ENCODE results near the gene ASZ1. TPM values are rescaled to one million over a fixed set of nuclear protein-coding genes. Genes with fewer than 3 reads are reported as not detected.

Gene ASZ1
- polyA plus RNA-seq, 1 experiment, result 0.05 TPM

GRCh38 chr7:117364339-117365080 lies 62.8 kb downstream of the ASZ1 start:
- no peaks in the 10 kb centered on the region for H3K9me3 ChIP-seq (ENCODE audit: control insufficient read depth, insufficient read depth, low read length)
- DNase-seq (ENCODE audit: low read depth, low spot score), result no peak
- CTCF ChIA-PET, result interaction anchor here (0.6 to 1.1 kb wide), 2 partner anchors 237 to 353 kb away, joined by 3 read pairs; no protein-coding TSS in a partner anchor

DNA sequence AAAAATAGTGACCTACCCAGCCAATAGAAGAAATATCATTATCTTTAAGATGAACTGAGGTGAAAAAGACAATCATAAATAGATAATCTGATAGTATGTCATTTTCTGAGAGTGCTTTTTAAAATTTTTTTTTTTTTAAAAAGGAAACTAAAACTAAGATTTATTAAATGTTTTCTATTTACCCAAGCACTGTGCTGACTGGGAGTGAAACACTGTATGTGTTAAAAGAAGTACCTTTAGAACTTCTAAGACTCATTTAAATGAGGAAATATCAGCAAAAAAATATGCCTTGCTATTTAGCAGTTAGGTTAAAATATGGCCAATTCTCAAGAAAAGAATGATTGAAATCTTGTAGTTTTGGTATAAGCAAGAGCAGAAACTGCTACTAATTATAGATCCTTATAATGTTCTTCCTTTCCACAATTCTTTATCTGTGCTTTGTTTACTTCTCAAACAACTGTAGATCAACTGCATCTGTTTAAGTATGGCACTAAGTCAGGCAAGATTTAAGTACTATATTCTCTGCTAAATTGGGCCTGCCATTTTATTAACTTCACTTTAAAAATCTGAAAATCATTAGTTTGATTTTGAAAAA lies 64.9 kb downstream of the ASZ1 start:
- no peak overlapping the region for H3K4me3 ChIP-seq (ENCODE audit: low read depth, low read length)
- DNase-seq (ENCODE audit: low read depth, low spot score), result no peak
- H3K27me3 ChIP-seq (ENCODE audit: control insufficient read depth, insufficient read depth, low read length), result no peaks in the 10 kb centered on the region
- TF ChIP-seq CTCF (IDR thresholded peaks at IDR 0.05; ENCODE audit: low read depth, low read length), result no peak
- H3K27ac ChIP-seq (ENCODE audit: low read depth, low read length), result no peak overlapping the region
- POLR2A ChIA-PET, result no interaction called here
- CTCF ChIA-PET, result interaction anchor here (1.0 kb wide), 1 partner anchor 150 kb away, joined by 4 read pairs; no protein-coding TSS in a partner anchor
- no peaks in the 10 kb centered on the region for H3K9me3 ChIP-seq (ENCODE audit: control insufficient read depth, insufficient read depth, low read length)

More at GRCh38 chr7:117364339-117365080, 62.8 kb downstream of the ASZ1 start:
- POLR2A ChIA-PET, result interaction anchor here (0.6 kb wide), 1 partner anchor 240 kb away, joined by 3 read pairs; no protein-coding TSS in a partner anchor
- no peak overlapping the region for H3K27ac ChIP-seq (ENCODE audit: low read depth, low read length)
- H3K27me3 ChIP-seq (ENCODE audit: control insufficient read depth, insufficient read depth, low read length), result no peaks in the 10 kb centered on the region
- H3K4me3 ChIP-seq (ENCODE audit: low read depth, low read length), result no peak overlapping the region
- TF ChIP-seq CTCF (IDR thresholded peaks at IDR 0.05; ENCODE audit: low read depth, low read length), result no peak

GRCh38 chr7:117350027-117350426 lies 77.3 kb downstream of the ASZ1 start:
- no peaks in the 10 kb centered on the region for H3K9me3 ChIP-seq (ENCODE audit: control insufficient read depth, insufficient read depth, low read length)
- no peak for DNase-seq (ENCODE audit: low read depth, low spot score)
- POLR2A ChIA-PET, result no interaction called here
- no peak overlapping the region for H3K27ac ChIP-seq (ENCODE audit: low read depth, low read length)
- TF ChIP-seq CTCF (IDR thresholded peaks at IDR 0.05; ENCODE audit: low read depth, low read length), result no peak
- peaks cover 3% of the 10 kb centered on the region for H3K27me3 ChIP-seq (ENCODE audit: control insufficient read depth, insufficient read depth, low read length)
- no peak overlapping the region for H3K4me3 ChIP-seq (ENCODE audit: low read depth, low read length)
- CTCF ChIA-PET, result no interaction called here

DNA sequence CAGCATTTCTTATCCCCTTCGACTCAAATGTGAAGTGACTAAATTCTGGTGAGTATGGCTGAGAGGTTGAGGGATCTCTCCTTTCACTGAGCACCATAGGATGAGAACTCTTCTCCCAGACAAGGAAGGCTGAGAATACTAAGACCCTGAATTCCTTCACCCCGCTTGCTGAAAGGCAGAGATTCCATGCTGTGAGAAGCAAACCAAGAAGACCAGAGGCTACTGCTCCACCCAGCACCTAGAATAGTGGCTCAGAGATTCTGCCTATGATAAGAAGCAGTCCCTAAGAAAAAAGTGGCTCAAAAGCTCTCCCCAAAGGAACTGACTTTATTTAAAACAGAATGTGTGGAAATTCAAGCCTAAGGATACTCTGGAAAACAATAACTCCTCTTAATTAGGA lies 77.7 kb downstream of the ASZ1 start:
- DNase-seq (ENCODE audit: low read depth, low spot score), result no peak
- peaks cover 3% of the 10 kb centered on the region for H3K27me3 ChIP-seq (ENCODE audit: control insufficient read depth, insufficient read depth, low read length)
- no peak for TF ChIP-seq CTCF (IDR thresholded peaks at IDR 0.05; ENCODE audit: low read depth, low read length)
- H3K9me3 ChIP-seq (ENCODE audit: control insufficient read depth, insufficient read depth, low read length), result no peaks in the 10 kb centered on the region
- H3K4me3 ChIP-seq (ENCODE audit: low read depth, low read length), result no peak overlapping the region
- no peak overlapping the region for H3K27ac ChIP-seq (ENCODE audit: low read depth, low read length)
- POLR2A ChIA-PET, result no interaction called here
- CTCF ChIA-PET, result no interaction called here

Measured in AG04450 (cell line).